HG02759 (cell line): ENCODE data around the gene ABAT.
"Not testable (repeated sequence)": the region's sequence is repeated elsewhere in the genome, so short reads cannot be mapped to it uniquely, and the experiment has no call there.

ENCODE experiments used
- ATAC-seq: cut with Tn5 transposase; IDR thresholded peaks from one replicate; pipeline ENCODE4 v1.9.1; 2021; ENCODE audit warnings: mild to moderate bottlenecking, moderate library complexity; ENCODE audit not compliant: unreplicated experiment

ABAT gene

DNA sequence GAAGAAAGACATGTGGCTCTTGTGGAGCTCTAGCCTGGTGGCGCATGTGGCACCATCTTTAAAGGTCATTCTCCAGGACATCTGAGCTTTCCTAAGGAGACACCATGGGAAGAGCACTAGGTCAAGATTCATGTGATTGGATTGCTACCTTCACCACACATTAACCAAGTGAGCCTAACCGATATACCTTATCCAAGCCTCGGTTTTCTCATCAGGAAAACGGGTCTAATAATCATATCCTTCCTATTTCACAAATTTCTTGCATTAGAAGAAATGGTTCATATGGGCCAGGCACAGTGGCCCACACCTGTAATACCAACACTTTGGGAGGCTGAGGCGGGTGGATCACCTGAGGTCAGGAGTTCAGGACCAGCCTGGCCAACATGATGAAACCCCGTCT is 64.7 kb downstream of the ABAT start:
- ATAC-seq = no peak

- ATAC-seq = no peak
Measured at GRCh38 chr16:8739989-8740704, 65.7 kb downstream of the ABAT start.

DNA sequence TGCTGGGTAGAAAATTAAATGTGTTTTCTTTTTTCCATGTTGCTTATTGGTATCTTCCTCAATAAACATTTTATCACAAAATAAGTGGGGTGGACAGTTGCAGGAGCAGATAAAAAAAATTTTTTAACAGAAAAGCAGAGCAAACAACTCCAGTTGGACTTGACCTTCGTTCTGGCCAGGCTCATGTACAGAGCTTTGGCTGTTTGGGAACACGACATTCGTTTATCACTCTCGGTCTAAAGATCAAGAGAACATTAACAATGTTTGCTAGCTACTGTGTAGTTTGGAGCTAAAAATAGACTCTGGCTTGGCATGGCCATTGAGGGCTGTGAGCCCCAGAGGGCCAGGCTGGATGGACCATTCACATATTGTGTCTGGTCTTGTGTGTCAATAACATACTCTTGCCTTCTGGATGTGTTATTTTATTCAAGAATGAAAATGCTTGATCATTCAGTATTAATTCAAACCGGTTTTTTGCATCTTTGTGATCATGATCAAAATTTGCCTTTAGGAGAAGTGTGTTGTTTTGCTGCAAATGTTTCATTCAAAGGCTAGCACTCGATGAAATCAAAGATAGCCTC is 66.4 kb downstream of the ABAT start:
- ATAC-seq = no peak

DNA sequence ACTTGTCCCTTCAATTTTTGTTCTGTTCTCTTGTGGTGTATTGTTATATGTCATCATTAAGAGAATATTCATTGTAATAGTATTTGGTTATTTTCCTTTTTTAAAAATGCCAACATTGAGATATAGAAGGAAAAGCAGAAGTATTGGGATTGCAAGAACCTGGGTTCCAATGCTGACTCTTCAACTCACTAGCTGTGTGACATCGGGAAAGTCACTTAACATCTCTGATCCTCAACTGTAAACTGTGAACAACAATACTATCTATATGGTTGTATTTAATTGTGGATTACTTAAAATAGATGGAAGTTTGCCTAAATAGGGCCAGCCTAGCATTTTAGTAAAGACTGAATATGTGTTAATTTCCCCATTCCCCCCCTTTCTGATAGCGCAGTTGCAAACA is 67.2 kb downstream of the ABAT start:
- no peak for ATAC-seq

DNA sequence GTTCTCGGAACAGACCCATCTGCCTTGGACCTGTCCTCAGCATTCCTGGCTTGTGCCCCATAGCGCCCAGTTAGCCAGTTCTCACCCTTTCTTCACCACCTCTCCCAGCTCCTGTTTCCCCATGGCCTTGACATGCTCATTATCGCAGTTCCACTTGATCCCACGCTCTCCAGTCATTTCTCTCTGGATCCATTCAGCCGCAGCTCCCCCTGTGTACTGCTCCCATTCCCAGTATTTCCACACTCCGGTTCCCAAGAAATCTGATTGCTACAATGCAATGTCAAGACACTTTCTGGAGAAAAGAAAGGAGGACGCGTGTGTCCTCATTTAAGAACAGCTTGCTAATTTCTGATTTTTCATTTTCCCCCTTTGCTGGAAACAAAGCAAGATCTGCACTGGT is 67.7 kb downstream of the ABAT start:
- ATAC-seq = no peak

- not testable (repeated sequence) for ATAC-seq
Measured at GRCh38 chr16:8748944-8749343, 74.5 kb downstream of the ABAT start.

- no peak for ATAC-seq
Measured at GRCh38 chr16:8751481-8752311, 77.3 kb downstream of the ABAT start.

DNA sequence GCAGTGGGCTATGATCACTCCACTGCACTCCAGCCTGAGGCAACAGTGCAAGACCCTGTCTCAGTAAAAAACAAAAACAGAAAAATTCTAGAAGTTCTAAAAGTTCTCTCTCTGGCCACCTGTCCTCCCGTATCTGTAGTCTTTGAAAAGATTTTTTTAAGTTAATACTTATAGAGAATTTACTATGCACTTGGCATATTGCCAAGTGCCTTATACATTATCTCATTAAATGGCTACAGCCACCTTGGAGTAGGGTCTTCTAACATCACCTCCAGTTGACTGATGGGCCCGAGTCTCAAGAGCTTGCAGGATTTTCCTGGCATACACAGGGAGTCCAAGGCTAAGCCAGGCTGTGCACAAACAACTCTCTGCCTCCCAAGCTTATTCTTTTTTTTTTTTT is 78.3 kb downstream of the ABAT start:
- no peak for ATAC-seq

- ATAC-seq = no peak
Measured at GRCh38 chr16:8753416-8754054, 79.1 kb downstream of the ABAT start.

- no peak for ATAC-seq
Measured at GRCh38 chr16:8756755-8757154, 82.3 kb downstream of the ABAT start.

GRCh38 chr16:8758022-8758421 is 83.6 kb downstream of the ABAT start:
- ATAC-seq = no peak

DNA sequence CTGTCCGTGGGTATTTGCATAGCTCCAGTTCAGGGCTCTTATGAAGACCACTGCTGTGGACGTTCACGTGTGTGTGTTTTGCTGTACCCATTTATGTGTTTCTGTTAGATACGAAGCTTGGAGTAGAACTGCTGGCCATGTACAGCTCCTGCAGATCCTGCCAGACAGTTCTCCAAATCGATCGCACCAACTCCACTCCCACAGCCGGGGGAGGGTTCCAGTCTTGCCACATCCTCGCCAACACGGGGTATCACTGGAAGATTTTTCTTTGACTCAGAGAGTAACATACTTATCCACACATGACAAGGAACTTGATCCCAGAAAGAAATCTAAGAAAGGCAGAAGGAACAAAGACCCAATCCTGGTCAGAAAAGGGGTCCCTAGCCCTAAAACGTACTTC is 85.6 kb downstream of the ABAT start:
- ATAC-seq = no peak

DNA sequence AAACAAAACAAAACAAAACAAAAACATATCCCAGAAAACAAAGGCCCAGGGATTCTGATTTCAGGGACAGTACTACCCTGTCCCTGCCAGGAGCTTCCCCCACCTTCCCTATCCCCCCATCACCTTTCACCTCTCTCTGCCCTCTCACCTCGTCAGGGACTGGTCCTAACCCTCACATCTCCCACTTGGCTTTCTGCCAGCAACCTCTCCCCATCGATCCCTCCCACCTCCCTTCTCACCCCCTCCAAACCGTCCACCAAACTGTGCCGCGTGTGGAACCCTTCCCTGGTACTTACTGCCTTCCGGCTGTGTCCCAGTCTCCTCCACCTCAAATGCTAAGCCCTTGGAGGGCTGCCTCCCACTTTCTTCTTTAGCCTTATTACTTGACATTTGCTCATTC is 86.7 kb downstream of the ABAT start:
- no peak for ATAC-seq

- no peak for ATAC-seq
Measured at GRCh38 chr16:8762254-8762653, 87.8 kb downstream of the ABAT start.

GRCh38 chr16:8763083-8763482 is 88.7 kb downstream of the ABAT start:
- no peak for ATAC-seq

GRCh38 chr16:8763899-8764298 is 89.5 kb downstream of the ABAT start:
- no peak for ATAC-seq

- ATAC-seq = no peak
Measured at GRCh38 chr16:8764525-8765250, 90.3 kb downstream of the ABAT start.

DNA sequence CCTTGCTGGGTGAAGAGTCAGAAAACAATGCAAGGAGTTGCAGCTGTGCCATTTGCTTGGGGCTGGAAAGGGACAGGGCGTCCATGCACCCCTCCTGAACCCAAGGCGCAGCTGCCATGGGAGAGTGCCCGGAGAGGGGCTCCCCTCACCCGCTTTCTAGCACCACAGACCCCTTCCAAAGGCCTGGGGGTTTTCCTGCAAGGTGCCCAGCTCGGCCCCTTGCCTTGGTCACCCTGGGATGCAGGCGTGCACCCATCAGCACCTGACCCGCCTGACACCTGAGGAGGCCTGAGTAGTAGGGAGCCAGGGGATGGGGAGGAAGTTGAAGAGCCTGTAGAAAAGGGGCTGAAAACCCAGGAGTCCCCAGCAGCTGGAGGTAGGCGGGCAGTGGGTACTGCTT is 92.8 kb downstream of the ABAT start:
- ATAC-seq = no peak

GRCh38 chr16:8768283-8768682 is 93.9 kb downstream of the ABAT start:
- no peak for ATAC-seq

DNA sequence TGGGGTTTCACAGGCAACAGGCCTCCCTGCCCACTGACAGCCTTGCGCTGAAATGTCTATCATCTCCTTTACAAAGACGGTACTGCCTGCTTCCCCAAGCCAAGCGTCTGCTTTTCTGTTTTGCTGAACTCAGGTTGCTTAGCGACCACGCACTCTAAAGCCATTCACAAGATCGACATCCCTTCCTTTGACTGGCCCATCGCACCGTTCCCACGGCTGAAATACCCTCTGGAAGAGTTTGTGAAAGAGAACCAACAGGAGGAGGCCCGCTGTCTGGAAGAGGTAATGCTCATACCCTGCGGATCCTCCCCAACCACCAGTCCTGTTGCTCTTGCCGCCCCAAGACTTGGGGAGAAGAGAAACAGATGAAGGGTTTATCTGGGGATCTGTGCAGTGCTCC is 94.3 kb downstream of the ABAT start:
- ATAC-seq = no peak

- no peak for ATAC-seq
Measured at GRCh38 chr16:8773537-8773936, 99.1 kb downstream of the ABAT start.
